Lower leg skin (tissue), 4 donors: Measurements from ENCODE around the gene IGFL4. TPM values are rescaled to one million over a fixed set of nuclear protein-coding genes. Genes with fewer than 3 reads are reported as not detected.

Experiments used
- DNase-seq, 2 donors: peaks; one replicate each; pipeline ENCODE4 v3.0.0-alpha.2; 2019; ENCODE audit warnings: low spot score in 2 of 2
- H3K4me3 ChIP-seq: fragments of 200-600 bp; sonication (generic); 2 replicates; pipeline ENCODE4 v1.5.1; 2017; ENCODE audit warnings: mild to moderate bottlenecking, low read depth; ENCODE audit not compliant: poor library complexity, severe bottlenecking
- POLR2A ChIP-seq, 2 donors: fragments of 450-650 bp; IDR thresholded peaks; one replicate each; pipeline ENCODE4 v1.6.1; 2016 to 2017; ENCODE audit warnings: antibody characterized with exemption in 2 of 2, mild to moderate bottlenecking in 1 of 2, moderate library complexity in 1 of 2
- WGBS, 2 donors: methylation state at CpG; one replicate each; pipeline ENCODE4 v1.1.5; 2018; 5-methylcytosine and 5-hydroxymethylcytosine counted together
- intact Hi-C: fragments of 100-400 bp; cut with DNase I; formaldehyde crosslinking; loops from one replicate; pipeline ENCODE4 v1.15.0; 2023; ENCODE audit warnings: low total_unique reads
- total RNA-seq, 4 donors: library from RNA; depleted of rRNA; stranded (reverse); fragments of >200 nt; gene quantifications; one replicate each; pipeline ENCODE4 v1.1.0, GENCODE V29; 2016
- TF ChIP-seq, protein P1 (sequence below), 3 donors: fragments of 450-650 bp; IDR thresholded peaks; one replicate each; pipeline ENCODE4 v1.5.1; 2016; ENCODE audit warnings: antibody characterized with exemption in 3 of 3, mild to moderate bottlenecking in 3 of 3, moderate library complexity in 2 of 3

The IGFL4 gene
- total RNA-seq, 4 donors from 2014 or later, result 0.80 to 5.5 (median 2.7) TPM

DNA sequence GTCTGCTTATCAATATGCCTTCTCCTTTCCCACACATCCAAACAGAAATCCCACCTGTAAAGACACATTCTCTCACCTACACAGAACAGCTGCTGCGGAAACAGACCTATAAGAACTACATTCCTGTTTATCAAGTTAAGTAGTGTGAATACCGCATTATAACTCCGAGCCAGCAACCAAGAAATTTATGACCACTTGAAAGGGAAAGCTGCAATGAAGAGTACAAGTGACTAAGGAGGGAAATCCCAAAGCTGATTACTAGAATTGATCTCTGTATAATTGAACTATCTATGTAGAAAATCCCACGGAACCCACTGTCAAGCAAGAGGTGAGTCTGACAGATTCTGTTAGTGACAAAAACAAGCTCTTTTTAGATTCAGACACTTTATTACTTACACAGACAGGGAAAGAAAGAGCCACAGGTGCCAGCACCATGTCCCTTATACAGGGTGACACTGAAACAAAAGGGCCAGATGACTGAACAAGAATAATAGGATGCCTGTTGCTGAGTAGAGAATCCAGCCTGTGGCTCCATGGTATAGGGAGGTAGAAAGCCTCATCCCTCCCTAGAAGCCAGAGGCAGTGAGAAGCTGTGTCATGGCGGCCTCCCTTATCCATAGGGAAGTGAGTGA, 1.6 kb upstream of the IGFL4 start:
- intact Hi-C loops, result no loop called here
- no peak for DNase-seq
- WGBS, 2 donors, result 52 to 64% methylated on average over 5 of the region's 5 CpGs
- TF ChIP-seq POLR2A (IDR thresholded peaks at IDR 0.05), result no peak
- TF ChIP-seq, protein P1, sequence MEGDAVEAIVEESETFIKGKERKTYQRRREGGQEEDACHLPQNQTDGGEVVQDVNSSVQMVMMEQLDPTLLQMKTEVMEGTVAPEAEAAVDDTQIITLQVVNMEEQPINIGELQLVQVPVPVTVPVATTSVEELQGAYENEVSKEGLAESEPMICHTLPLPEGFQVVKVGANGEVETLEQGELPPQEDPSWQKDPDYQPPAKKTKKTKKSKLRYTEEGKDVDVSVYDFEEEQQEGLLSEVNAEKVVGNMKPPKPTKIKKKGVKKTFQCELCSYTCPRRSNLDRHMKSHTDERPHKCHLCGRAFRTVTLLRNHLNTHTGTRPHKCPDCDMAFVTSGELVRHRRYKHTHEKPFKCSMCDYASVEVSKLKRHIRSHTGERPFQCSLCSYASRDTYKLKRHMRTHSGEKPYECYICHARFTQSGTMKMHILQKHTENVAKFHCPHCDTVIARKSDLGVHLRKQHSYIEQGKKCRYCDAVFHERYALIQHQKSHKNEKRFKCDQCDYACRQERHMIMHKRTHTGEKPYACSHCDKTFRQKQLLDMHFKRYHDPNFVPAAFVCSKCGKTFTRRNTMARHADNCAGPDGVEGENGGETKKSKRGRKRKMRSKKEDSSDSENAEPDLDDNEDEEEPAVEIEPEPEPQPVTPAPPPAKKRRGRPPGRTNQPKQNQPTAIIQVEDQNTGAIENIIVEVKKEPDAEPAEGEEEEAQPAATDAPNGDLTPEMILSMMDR (IDR thresholded peaks at IDR 0.05), result no peak
- no peak overlapping the region for H3K4me3 ChIP-seq

DNA sequence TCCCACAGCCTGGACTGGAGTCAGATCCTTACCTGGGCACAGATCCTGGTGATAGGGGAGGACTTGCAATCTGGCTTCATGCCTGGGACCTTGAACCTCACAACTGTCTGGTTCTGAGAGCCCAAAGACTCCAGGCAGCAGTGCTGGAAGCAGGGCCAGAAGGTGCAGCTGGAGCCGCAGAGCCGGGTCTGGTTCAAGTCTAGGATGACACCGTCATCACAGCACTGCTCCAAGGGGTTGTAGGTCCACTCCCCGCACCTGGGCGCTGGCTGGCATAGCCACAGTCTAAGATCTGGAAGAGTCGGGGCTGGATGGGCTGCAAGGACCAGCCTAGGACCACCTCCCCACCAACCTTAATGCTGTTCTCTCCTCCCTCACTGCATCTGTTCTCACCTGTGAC, 677 bp downstream of the IGFL4 start:
- WGBS, 2 donors, result 52 to 75% methylated on average over 6 of the region's 6 CpGs
- intact Hi-C loops, result no loop called here
- no peak for TF ChIP-seq POLR2A (IDR thresholded peaks at IDR 0.05)
- TF ChIP-seq, protein P1 (IDR thresholded peaks at IDR 0.05), result no peak
- no peak for DNase-seq
- H3K4me3 ChIP-seq, result no peak overlapping the region

DNA sequence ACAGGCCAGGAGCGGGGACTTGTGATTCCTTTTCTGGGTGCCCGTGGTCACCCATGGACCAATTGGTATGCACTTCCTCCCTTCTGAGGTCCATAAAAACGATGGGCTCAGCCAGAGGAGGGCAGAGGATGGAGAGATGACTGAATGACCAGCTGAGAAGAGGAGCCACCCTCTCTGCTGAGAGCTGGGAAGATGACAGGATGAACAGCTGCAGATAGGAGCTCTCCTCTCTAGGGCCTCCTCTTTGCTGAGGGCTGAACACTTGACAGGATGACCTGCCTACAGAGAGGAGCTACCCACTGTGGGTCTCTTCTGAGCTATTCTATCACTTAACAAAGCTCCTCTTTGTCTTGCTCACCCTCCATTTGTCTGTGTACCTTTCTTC, 4.1 kb downstream of the IGFL4 start:
- intact Hi-C loops, result loop anchor here (10.0 kb wide), 1 partner anchor 228 kb away; no protein-coding TSS in a partner anchor
- H3K4me3 ChIP-seq, result no peak overlapping the region
- DNase-seq, result no peak
- WGBS, 2 donors, result 59 to 60% methylated on average over 3 of the region's 3 CpGs
- no peak for TF ChIP-seq POLR2A (IDR thresholded peaks at IDR 0.05)

DNA sequence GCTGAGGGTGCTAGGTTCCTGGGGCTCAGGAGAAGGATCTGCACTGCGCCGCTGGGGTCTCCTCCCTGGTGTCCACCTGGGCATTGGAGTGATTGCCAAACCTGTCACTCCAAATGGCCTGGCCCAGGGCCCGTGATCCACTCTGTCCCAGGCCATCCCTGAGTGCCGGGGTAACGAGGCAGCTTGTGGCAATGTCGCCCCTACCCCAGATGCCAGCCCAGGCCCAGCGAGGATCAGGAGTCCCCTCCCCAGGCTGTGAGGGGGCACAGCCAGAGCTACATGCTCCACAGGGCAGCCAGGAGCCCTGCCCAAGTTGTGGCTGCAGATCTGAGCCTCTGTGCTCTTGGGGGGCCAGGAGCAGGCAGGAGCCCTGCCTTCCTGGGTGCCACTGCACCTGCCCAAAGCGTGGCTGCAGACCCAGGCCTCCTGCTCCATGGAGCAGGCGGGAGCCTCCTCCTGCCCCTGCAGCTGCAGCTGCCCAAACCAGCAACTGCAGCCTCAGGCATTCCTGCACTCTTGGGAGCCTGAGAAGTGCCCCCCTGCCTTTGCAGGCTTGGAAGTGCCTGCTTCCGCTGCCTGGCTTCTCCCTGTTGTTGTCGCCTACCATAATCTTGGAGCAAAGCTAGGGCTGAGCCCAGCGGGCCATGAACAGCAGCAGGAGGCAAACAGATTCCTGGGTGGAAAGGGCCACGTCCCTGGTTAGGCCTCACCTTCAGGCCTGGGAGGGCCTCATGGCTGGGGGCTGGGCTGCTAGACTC, 4.6 kb downstream of the IGFL4 start:
- TF ChIP-seq POLR2A (IDR thresholded peaks at IDR 0.05), result no peak
- TF ChIP-seq, protein P1 (IDR thresholded peaks at IDR 0.05), result no peak
- 79 to 83% methylated on average over 13 of the region's 13 CpGs for WGBS, 2 donors
- peak in 1 of 2 donors; percentile 73 for DNase-seq
- H3K4me3 ChIP-seq, result no peak overlapping the region
- intact Hi-C loops, result loop anchor here (10.0 kb wide), 1 partner anchor 229 kb away; no protein-coding TSS in a partner anchor

DNA sequence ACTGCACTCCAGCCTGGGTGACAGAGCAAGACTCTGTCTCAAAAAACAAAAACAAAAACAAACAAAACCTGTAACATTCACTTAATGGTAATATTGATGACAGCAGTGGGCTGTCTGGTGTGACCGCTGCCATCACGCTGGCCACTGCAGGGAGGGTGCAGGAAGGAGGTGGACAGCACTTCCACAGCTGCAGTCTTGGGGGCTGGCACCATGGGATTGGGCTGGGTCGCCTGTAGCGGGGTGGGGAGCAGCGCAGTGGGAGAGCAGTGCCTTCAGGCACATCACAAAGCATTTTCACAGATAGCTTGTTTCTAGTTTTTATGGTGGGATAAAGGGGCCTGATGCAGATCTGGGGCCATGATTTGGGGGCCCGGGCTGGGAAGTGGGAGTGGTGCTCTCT, 5.3 kb downstream of the IGFL4 start:
- peak in 1 of 2 donors; percentile 74 for DNase-seq
- WGBS, 2 donors, result 73 to 76% methylated on average over 6 of the region's 6 CpGs
- H3K4me3 ChIP-seq, result no peak overlapping the region
- TF ChIP-seq, protein P1 (IDR thresholded peaks at IDR 0.05), result no peak
- no peak for TF ChIP-seq POLR2A (IDR thresholded peaks at IDR 0.05)
- intact Hi-C loops, result loop anchor here (10.0 kb wide), 1 partner anchor 229 kb away; no protein-coding TSS in a partner anchor

DNA sequence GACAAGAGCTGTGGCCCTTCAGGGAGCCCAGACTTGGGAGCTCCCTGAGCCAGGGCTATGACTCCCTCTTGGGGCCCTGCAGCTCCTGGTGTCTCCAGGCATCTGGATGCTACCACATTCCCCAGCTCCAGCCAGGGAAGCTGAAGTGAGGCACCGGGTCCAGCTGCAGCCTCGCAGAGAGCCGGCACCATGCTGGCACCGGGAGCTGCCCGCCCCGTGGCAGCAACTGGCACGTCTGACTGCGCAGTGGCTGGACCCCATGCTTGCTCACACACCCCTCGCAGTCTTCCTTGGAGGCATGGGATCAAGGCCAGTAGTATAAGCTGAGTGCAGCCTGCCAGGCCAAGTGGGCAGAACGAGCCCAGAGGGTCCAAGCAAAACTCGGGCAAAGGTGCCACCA, 7.4 kb downstream of the IGFL4 start:
- TF ChIP-seq POLR2A (IDR thresholded peaks at IDR 0.05), result no peak
- TF ChIP-seq, protein P1 (IDR thresholded peaks at IDR 0.05), result no peak
- no peak overlapping the region for H3K4me3 ChIP-seq
- intact Hi-C loops, result loop anchor here (10.0 kb wide), 1 partner anchor 231 kb away; no protein-coding TSS in a partner anchor
- DNase-seq, result peak in 1 of 2 donors; percentile 72
- 80 to 81% methylated on average over 6 to 11 of the region's 11 CpGs for WGBS, 2 donors
